CD4-positive, alpha-beta T cell treated with Interferon alpha-2 for 1 hour (primary cell): ENCODE measurements around the gene IFITM1.

ENCODE experiments used
- DNase-seq, 2 donors: peaks; one replicate each; pipeline ENCODE4 v3.0.0-alpha.2; 2020 to 2022

Gene IFITM1

DNA sequence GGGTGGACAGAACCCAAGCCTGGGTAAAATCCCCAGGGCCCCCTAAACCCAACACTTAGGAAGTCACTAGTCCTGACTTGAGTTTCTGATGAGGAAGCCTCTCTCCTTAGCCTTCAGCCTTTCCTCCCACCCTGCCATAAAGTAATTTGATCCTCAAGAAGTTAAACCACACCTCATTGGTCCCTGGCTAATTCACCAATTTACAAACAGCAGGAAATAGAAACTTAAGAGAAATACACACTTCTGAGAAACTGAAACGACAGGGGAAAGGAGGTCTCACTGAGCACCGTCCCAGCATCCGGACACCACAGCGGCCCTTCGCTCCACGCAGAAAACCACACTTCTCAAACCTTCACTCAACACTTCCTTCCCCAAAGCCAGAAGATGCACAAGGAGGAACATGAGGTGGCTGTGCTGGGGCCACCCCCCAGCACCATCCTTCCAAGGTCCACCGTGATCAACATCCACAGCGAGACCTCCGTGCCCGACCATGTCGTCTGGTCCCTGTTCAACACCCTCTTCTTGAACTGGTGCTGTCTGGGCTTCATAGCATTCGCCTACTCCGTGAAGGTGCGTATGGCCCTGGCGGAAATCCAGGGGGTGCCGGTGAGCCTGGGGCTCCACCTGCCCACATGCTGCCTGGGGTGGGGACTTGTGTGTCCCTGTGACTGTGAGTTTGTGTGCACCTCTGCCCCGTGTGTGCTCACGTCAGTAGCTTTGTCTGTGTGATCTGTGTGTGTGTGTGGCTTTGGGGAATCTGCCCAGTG is at the start of gene IFITM1:
IFITM1 (plus strand) TSS at position 254 of the 767 bp plus-strand sequence; CDS start at position 385, 131 bp downstream.
- peak; percentile 88 to 94 for DNase-seq

DNA sequence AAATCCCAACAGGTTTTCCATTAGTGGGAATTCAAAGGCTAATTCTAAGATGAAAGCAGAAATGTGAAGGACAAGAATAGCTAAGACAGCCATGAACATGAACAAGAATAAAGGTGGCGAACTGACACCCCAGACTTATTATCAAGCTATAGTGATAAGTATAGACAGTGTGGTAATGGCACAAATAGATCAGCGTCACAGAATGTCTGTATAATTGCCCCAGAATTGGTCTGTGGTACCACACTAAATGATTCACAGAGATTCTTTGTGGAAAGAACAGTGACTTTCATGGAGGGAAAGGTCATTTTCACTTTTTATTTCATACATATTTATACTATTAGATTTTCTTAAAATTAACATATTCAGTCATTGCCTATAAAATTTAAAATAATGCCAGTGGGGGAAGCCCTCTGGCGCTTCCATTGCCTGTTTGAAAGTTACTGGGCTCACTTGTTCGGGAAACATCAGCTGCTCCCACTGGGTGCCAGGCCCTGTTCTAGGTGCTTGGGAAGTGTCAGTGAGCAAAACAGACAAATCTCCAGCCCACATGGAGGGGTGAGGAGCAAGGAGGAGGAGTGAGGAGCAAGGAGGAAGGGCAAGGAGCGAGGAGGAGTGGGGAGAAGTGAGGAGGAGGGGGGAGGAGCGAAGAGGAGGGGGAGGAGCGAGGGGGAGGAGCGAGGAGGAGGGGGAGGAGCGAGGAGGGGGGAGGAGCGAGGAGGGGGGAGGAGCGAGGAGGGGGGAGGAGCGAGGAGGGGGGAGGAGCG is 47.0 kb upstream of the IFITM1 start:
- DNase-seq = peak in 1 of 2 donors; percentile 44

DNA sequence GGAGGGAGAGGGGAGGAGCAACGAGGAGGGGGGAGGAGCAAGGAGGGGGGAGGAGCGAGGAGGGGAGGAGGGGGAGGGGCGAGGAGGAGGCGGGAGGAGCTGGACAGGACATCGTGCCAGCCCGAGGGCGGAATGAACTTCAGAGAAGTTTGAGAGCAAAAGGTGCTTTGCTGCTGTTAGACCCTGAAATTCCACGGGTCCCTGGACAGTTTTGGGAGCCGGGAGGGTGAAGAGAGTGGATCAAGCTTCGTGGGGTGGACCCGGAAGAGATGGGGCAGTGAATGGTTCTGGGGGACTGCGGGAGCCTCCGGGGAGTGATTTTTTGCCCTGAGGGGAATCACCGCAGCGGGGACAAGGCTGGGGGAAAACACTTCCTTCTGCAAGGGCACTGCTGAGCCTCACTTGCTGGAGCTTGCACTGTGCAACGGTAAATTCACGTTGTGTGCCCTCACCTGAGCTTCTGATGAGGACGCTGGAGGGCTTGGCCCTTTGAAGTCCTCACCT is 46.3 kb upstream of the IFITM1 start:
- DNase-seq = peak; percentile 63 to 66

DNA sequence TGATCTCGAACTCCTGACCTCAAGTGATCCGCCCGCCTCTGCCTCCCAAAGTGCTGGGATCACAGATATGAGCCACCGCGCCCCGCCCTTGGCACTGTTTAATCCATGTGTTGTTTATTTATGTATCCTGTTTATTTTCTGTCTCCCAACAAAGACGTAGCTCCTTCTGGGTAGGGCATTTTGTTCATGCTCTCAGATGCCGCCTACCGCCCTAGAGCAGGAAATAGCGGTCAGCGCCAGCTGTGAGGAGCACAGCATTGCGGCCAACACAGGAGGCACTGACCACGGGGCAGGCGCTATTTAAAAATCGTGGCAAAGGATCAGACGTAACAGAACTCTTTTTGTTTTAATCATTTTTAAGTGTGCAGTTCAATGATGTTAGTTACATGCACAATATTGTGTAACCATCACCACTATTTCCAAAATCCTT is 45.1 kb upstream of the IFITM1 start:
- DNase-seq = peak; percentile 68 to 72

DNA sequence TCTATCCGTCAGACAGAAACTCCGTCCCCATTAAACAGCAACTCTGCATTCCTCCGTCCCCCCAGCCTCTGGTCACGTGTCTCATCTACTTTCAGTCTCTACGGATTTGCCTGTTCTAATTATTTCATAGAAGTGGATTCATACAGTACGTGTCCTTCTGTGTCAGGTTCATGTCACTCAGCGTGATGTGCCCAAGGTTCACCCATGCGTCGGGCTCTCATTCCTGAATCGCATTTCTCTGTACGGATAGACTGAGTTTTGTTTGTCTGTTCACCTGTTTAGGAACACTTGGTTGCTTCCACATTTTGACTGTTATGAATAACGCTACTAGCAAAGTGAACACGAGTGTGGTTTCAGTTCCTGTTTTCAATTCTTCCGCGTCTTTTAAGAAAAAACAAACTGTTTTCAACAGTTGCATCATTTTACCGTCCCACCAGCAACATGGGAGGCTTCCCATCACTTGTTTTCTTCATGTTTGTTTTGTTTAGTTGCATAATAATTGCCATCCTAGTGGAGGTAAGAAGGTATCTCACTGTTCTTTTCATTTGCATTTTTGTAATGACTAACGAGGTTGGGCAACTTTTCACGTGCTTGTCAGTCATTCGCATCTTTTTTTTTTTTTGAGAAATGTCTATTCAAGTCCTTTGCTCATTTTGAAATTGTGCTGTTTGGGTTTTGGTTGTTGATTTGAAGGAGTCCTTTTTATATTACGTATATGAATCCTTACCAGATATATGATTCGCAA is 44.5 kb upstream of the IFITM1 start:
- peak; percentile 73 to 80 for DNase-seq

DNA sequence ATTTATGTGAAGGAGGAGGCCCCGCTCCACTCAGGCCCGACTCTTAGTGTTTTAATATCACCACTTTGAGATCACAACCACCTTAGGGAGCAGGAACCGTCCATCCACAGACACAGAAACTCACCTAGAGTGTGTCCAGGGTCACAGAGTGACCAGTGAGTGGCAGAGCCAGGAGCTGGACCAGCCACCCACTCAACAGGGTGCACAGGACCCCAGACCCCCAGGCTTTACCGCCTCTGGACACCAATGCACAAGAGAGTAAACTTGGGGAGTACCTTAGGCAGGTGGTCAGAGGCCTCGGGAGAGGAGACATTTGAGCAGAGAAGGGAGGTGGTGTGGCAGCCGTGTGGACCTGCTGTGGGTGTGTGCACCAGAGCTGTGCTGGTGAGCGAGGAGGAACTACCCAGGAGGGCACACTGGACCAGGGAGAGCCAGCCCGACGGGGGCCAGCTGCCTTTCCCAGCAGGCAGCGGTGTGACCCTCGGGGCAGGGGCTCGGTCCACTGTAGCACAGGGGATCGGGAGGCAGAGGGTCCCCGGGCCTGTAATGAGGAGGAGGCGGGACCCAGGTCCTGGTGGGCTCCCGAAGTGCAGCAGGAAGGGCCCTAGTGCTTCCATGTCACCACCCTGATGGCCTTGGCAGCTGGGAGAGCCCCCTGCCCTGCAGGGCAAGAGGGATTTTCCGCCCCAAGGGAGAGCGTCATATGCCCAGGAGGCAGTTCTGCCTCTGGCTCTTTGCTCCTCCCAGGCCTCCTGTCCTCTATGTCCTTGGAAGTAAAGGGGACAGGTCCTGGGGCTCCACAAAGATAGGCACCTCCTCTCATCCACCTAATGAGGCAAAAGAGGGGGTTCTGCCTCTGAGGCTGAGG is 43.2 kb upstream of the IFITM1 start:
- no peak for DNase-seq

DNA sequence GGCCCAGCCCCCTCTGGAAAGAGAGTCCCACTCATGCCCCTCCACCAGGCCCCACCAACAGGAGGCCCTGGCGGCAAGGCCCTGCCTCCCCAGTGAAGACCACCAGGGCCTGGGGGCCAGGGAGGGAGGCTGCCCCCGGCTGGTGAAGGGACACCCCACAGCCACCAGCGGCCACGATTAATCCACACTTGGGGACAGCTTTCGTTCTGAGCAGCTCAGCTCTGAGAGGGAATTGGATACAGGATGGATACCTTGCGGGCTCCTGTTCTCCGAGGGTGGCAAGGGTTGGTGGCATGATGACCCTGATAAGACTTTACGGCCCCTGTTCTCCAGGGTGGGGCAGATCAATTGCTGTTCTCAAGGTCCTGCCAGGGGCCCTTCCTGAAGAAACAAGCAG is 42.5 kb upstream of the IFITM1 start:
- no peak for DNase-seq

DNA sequence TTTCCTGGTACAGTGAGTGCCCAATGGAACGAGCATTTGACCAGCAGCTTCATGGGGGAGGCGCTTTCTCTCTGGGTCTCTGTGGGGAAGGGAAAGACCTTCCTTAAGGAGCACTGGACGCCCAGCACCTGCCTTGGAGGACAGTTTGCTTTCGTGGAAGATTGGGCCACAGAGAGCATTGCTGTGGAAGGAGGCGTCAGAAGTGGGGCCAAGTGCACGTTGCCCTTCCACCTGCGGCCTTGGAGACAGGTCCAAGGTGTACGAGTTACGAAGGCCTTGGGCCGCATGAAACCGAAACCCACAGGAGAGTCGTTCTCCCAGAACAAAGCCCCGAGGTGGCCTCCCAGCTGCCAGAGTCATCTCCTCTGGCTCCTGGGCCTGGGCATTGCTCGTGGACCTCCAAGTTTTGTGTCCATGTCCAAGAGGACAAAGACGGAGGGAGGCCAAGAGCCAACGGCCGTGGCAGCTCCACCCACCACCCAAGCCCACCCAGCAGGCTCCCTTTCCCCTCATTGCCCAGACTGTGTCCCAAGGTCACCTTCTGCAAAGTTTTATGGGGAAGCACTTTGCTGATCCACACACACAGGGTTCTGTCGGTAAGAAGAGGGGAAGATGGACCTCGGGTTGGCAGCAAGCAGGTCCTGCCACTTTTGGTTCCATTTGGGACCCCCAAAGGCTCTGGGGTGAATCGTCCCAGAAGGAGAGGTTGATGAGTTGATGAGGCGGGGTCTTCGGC is 41.5 kb upstream of the IFITM1 start:
- DNase-seq = no peak

DNA sequence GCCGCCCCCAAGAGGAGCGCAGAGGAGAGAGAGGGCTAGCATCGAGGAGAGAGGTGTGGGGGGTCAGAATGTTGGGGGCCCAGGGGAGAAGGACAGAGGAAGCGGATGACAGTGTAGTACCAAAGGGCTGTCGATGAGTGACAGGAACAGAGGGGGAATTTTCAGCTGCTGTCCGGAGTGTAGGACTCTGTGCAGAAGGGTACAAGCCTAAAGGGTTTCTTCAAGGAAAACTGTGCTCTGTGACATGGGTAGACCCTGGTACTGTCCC is 41.0 kb upstream of the IFITM1 start:
- no peak for DNase-seq

DNA sequence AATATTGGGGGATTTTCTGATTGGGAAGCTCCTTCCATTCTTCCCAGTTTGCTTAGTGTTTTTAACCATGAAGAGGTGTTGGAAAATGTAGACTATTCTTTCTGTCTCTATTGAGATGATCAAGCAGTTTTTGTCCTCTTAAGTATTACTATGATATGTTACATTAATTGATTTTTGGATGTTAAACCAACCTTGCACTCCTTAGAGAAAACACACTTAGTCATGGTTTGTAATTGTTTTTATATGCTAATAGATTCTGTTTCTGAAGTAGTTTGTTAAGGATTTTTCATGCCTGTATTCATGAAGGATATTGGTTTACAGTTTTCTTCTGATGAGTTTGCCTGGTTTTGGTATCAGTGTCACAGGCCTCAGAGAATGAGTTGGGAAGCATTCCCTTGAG is 37.6 kb upstream of the IFITM1 start:
- no peak for DNase-seq

DNA sequence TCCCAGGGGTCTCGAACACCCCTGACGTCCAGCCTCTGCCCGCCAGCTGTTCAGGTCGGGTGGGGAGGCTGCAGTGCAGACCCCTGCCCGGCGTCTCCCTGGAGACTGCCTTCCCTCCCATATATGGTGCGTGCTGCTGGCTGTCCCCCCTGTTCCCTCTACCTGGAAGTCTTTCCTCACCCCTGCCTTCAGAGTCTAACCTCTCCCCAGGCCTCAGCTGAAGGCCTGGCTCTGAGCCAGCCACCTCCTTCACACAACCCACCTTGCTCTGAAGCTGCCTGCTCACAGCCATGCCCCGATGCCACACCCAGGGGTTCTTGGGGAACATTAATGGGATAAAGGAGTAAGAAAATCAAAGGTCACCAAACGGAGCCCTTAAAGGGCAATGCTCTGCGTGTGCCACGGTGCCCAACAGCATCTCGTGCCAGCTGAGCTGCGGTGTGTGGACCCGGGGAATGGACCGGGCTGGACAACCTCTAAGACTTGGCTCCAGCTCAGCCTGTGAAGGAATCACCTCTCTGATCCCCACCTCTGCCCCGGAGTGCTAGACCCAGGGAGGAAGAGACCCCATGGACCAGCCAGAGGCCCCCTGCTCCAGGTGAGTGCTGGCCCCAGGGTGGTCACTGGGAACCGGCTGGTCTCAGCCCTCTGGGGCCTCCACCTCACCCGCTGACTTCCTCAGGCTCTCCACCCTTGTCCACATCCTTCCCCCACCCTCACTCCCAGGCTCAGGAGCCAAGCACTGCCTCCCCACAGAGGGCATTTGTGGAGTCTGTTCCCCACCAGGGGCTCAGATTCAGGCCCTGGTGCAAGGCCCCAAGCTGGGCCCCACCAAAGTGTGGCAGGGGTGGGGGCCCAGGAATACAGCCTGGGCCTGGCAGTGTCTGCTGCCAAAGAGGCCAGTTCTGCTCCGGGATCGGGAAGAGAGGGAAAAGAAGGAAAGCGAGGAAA is 35.6 kb upstream of the IFITM1 start, which contains the start of gene NLRP6:
NLRP6 (plus strand) TSS at position 407 of the 951 bp plus-strand sequence; CDS start at position 570, 163 bp downstream.
- DNase-seq = no peak

DNA sequence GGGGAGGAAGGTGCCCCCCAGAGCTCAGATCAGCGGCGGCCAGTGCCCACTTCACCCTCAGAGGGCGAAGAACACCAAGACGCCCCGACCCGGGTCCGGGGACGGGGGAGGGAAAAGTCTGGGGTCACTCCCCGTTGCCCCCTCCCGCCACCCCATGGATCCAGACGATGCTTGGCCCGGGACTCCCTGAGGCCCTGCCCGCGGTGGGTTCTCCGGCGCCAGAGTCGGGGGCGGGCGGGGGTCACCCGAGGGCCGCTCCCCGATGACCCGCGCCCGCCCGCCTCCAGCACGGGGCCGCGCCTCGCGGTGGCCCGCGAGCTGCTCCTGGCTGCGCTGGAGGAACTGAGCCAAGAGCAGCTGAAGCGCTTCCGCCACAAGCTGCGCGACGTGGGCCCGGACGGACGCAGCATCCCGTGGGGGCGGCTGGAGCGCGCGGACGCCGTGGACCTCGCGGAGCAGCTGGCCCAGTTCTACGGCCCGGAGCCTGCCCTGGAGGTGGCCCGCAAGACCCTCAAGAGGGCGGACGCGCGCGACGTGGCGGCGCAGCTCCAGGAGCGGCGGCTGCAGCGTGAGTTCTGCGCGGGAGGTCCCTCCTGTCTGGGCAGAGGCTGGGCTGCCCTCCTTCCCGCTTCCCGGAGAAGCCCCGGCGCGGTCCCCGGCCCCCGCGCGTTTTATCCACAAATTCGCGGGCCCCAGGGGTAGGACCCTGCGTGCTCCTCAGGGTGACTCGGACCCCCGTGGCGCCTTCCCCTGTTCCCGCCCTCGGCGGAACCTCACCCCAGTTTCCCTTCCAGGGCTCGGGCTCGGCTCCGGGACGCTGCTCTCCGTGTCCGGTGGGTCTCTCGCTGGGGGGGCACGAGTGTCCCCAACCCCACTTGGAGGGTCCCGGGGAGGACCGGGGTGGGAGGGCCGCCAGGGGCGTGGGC is 34.5 kb upstream of the IFITM1 start:
- no peak for DNase-seq

DNA sequence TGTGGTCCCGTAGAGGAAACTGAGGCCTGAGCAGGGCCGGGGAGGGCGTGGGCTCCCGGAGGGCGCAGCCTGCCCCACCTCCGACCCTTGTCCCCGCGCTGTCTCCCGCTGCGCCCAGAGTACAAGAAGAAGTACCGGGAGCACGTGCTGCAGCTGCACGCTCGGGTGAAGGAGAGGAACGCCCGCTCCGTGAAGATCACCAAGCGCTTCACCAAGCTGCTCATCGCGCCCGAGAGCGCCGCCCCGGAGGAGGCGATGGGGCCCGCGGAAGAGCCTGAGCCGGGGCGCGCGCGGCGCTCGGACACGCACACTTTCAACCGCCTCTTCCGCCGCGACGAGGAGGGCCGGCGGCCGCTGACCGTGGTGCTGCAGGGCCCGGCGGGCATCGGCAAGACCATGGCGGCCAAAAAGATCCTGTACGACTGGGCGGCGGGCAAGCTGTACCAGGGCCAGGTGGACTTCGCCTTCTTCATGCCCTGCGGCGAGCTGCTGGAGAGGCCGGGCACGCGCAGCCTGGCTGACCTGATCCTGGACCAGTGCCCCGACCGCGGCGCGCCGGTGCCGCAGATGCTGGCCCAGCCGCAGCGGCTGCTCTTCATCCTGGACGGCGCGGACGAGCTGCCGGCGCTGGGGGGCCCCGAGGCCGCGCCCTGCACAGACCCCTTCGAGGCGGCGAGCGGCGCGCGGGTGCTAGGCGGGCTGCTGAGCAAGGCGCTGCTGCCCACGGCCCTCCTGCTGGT is 33.7 kb upstream of the IFITM1 start:
- DNase-seq = peak; percentile 55

DNA sequence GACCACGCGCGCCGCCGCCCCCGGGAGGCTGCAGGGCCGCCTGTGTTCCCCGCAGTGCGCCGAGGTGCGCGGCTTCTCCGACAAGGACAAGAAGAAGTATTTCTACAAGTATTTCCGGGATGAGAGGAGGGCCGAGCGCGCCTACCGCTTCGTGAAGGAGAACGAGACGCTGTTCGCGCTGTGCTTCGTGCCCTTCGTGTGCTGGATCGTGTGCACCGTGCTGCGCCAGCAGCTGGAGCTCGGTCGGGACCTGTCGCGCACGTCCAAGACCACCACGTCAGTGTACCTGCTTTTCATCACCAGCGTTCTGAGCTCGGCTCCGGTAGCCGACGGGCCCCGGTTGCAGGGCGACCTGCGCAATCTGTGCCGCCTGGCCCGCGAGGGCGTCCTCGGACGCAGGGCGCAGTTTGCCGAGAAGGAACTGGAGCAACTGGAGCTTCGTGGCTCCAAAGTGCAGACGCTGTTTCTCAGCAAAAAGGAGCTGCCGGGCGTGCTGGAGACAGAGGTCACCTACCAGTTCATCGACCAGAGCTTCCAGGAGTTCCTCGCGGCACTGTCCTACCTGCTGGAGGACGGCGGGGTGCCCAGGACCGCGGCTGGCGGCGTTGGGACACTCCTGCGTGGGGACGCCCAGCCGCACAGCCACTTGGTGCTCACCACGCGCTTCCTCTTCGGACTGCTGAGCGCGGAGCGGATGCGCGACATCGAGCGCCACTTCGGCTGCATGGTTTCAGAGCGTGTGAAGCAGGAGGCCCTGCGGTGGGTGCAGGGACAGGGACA is 32.9 kb upstream of the IFITM1 start:
- DNase-seq = peak in 1 of 2 donors; percentile 32

DNA sequence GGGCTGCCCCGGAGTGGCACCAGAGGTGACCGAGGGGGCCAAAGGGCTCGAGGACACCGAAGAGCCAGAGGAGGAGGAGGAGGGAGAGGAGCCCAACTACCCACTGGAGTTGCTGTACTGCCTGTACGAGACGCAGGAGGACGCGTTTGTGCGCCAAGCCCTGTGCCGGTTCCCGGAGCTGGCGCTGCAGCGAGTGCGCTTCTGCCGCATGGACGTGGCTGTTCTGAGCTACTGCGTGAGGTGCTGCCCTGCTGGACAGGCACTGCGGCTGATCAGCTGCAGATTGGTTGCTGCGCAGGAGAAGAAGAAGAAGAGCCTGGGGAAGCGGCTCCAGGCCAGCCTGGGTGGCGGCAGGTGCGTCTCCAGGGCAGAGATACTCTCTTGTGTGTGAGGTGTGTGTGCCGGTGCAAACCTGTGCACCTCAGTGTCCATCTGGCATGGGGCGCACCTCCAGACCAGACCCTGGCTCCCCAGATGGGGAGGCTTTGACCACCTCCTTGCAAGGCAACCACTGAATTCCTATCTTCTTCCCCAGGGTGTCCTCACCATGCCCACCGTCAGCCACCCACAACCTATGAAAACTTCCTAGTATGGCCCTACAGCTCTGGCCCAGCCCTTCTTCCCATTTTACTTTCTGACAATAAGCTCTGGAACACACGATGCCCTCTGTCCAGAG is 32.2 kb upstream of the IFITM1 start:
- DNase-seq = no peak

DNA sequence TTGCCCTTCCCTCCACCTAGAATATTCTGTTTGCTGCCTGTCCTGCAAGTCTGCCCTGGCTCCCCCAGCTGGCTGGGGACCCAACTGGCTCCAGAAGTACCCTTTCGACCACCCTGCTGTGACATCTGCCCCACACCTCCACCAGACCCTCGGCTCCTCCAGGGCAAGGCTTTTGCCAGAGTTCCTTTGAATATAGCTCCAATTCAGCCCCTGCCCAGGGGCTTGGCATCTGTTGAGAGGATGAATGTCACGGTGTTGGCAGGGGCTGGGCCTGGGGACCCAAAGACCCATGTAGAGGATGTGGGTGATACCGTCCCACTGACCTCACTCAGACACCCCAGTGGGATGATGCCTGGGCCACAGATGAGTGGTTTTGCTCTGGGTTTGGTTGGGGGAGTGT is 31.7 kb upstream of the IFITM1 start:
- no peak for DNase-seq
